K562 (cell line): ENCODE results near the gene GLIS1. TPM values are rescaled to one million over a fixed set of nuclear protein-coding genes. Genes with fewer than 3 reads are reported as not detected.

Experiments used
- ATAC-seq: fragments of 200-7000 bp; cut with Tn5 transposase; 3 replicates; pipeline ENCODE4 v1.9.1; 2020; ENCODE audit warnings: moderate library complexity
- BruUV-seq: library from RNA; stranded (reverse); fragments of 400-500 nt; replicated peaks from 2 replicates; lab custom pipeline; 2021; lab: Mats Ljungman, UMichigan
- CTCF ChIA-PET: fragments of 300-600 bp; formaldehyde crosslinking; extraction: SDS; loops from one replicate; lab custom pipeline; 2021; ENCODE audit warnings: low intra/inter-chr PET ratio; lab: Yijun Ruan, JAX
- POLR2A ChIA-PET: fragments of 300-600, 350-650 bp; sonication (Branson Sonifier 250); formaldehyde crosslinking; extraction: SDS; loops from one replicate; lab custom pipeline; 2021; ENCODE audit warnings: antibody characterized with exemption, inconsistent platforms; lab: Yijun Ruan, JAX
- DNase-seq, 4 experiments: peaks; one replicate each; pipeline versions ENCODE4 v3.0.0 to v3.0.0-alpha.2; 2011 to 2018; ENCODE audit warnings: low spot score in 3 of 4, mixed read lengths in 3 of 4; ENCODE audit errors: extremely low read depth in 1 of 4
- FAIRE-seq: peaks from 2 replicates; lab custom pipeline; 2011; peaks lifted over from hg19 to GRCh38; lab: Jason Lieb, UNC
- H2AFZ ChIP-seq: 2 replicates; pipeline ENCODE4 v1.6.0; 2011; ENCODE audit warnings: low read depth, low read length, control low read depth, inconsistent platforms
- H3K27ac ChIP-seq: fragments of 200-600 bp; 3 replicates; pipeline ENCODE4 v1.8.0; 2011; ENCODE audit warnings: low read depth, mild to moderate bottlenecking, control low read depth, inconsistent platforms, low read length, moderate library complexity, mixed read lengths; ENCODE audit errors: extremely low read depth
- H3K27me3 ChIP-seq, 2 experiments: fragments of 300-600 bp in 1 of 2; 2 replicates in 1 of 2; 3 replicates in 1 of 2; pipeline versions ENCODE4 v1.6.0 to v1.8.0; 2011; ENCODE audit warnings: inconsistent platforms in 2 of 2, low read length in 2 of 2, mild to moderate bottlenecking in 1 of 2, mixed read lengths in 1 of 2, moderate library complexity in 1 of 2; ENCODE audit not compliant: control insufficient read depth in 2 of 2, insufficient read depth in 2 of 2
- H3K36me3 ChIP-seq: fragments of 300-600 bp; 3 replicates; pipeline ENCODE4 v1.8.0; 2011; ENCODE audit warnings: mild to moderate bottlenecking, low read length, inconsistent platforms; ENCODE audit not compliant: control insufficient read depth, insufficient read depth
- H3K4me1 ChIP-seq, 2 experiments: fragments of 200-600 bp in 1 of 2; replicated peaks in 1 of 2; 2 replicates in 1 of 2; 3 replicates in 1 of 2; pipeline versions ENCODE4 v1.5.1 to v1.8.0; 2011; ENCODE audit warnings: inconsistent platforms in 2 of 2, low read length in 2 of 2, mild to moderate bottlenecking in 1 of 2, mixed read lengths in 1 of 2, moderate library complexity in 1 of 2; ENCODE audit not compliant: control insufficient read depth in 2 of 2, insufficient read depth in 2 of 2
- H3K4me2 ChIP-seq: 2 replicates; pipeline ENCODE4 v1.6.1; 2011; ENCODE audit warnings: low read length, control low read depth, inconsistent platforms, mixed read lengths; ENCODE audit not compliant: insufficient read depth
- H3K4me3 ChIP-seq: fragments of 200-600 bp; sonication (generic), shearing (Covaris generic); 2 replicates; pipeline ENCODE4 v1.5.1; 2016; ENCODE audit warnings: control low read depth, inconsistent platforms
- H3K79me2 ChIP-seq: fragments of 200-600 bp; 3 replicates; pipeline ENCODE4 v1.8.0; 2011; ENCODE audit warnings: low read length, inconsistent platforms; ENCODE audit not compliant: control insufficient read depth, insufficient read depth
- H3K9ac ChIP-seq, 2 experiments: 2 replicates each; pipeline versions ENCODE4 v1.6.0 to v1.6.1; 2011; ENCODE audit warnings: low read depth in 2 of 2, low read length in 2 of 2, control low read depth in 1 of 2, inconsistent platforms in 1 of 2, mild to moderate bottlenecking in 1 of 2, mixed read lengths in 1 of 2; ENCODE audit not compliant: insufficient read depth in 1 of 2
- H3K9me1 ChIP-seq: one replicate; pipeline ENCODE4 v1.6.0; 2011; ENCODE audit warnings: inconsistent platforms, mild to moderate bottlenecking, low read length, moderate library complexity; ENCODE audit not compliant: control insufficient read depth, insufficient read depth
- H3K9me3 ChIP-seq: replicated peaks from 2 replicates; pipeline ENCODE4 v1.5.1; 2011; ENCODE audit warnings: low read depth, low read length, inconsistent platforms; ENCODE audit not compliant: control insufficient read depth, insufficient read depth
- H4K20me1 ChIP-seq: replicated peaks from 2 replicates; pipeline ENCODE4 v1.6.1; 2011; ENCODE audit warnings: low read length, inconsistent platforms, mixed read lengths; ENCODE audit not compliant: control insufficient read depth, insufficient read depth
- ESRRA ChIP-seq: fragments of 450-650 bp; IDR thresholded peaks from 2 replicates; pipeline ENCODE4 v1.6.1; 2014; ENCODE audit warnings: low read depth, mild to moderate bottlenecking, moderate library complexity, borderline replicate concordance
- POLR3G ChIP-seq: IDR thresholded peaks from 2 replicates; pipeline ENCODE4 v1.6.1; 2011; ENCODE audit not compliant: insufficient read length, insufficient replicate concordance; ENCODE audit errors: extremely low read depth
- PTRF ChIP-seq: fragments of 450-650 bp; IDR thresholded peaks from 2 replicates; pipeline ENCODE4 v1.6.1; 2016; ENCODE audit warnings: mild to moderate bottlenecking, missing genetic modification characterization, missing compliant biosample characterization
- SNRNP70 ChIP-seq: fragments of 200-400 bp; formaldehyde crosslinking; optimal IDR thresholded peaks from 2 replicates; pipeline ENCODE3; 2017; ENCODE audit warnings: low read depth, low read length
- STAT5A ChIP-seq: IDR thresholded peaks from 2 replicates; pipeline ENCODE4 v1.6.1; 2012; ENCODE audit warnings: low read length, inconsistent platforms, borderline replicate concordance
- ZNF695 ChIP-seq: fragments of 450-650 bp; formaldehyde crosslinking; IDR thresholded peaks from 2 replicates; pipeline ENCODE4 v1.4.0; 2020; ENCODE audit warnings: mild to moderate bottlenecking, moderate library complexity
- WGBS: fragments of 100-300 bp; shearing (Covaris generic); methylation state at CpG from one replicate; pipeline ENCODE4 v1.1.6; 2016; ENCODE audit warnings: low coverage, mixed read lengths; ENCODE audit not compliant: insufficient coverage; ENCODE audit errors: missing lambda C conversion rate; 5-methylcytosine and 5-hydroxymethylcytosine counted together
- in situ Hi-C: fragments of 300-500 bp; cut with MboI; formaldehyde crosslinking; loops from 4 replicates; pipeline ENCODE4 v1.15.0; 2018; ENCODE audit warnings: inconsistent platforms, mixed read lengths
- intact Hi-C: fragments of 100-400 bp; cut with micrococcal nuclease; formaldehyde crosslinking; loops from 2 replicates; pipeline ENCODE4 v1.14.2; 2022
- polyA plus RNA-seq, 8 experiments: library from polyadenylated mRNA; depleted of rRNA in 4 of 8; stranded (reverse) in 5 of 8; unstranded in 3 of 8; fragments of >200 nt; fragmentation: Nextera tagmentation in 2 of 8; fragmentation: Illumina TruSeq in 1 of 8; extraction: Ambion mirVana in 2 of 8; extraction: Trizol in 1 of 8; gene quantifications; 2 replicates each; pipeline versions ENCODE4 v1.2.1 to v1.2.3, GENCODE V29; 2011 to 2014; ENCODE audit warnings: inconsistent platforms in 1 of 8, missing spikeins in 1 of 8
- total RNA-seq, 7 experiments: library from RNA; depleted of rRNA in 6 of 7; stranded (reverse); fragments of >200 nt in 6 of 7; fragmentation: Illumina TruSeq in 2 of 7; extraction: Trizol in 2 of 7; gene quantifications; 2 replicates each; pipeline versions ENCODE4 v1.2.1 to v1.2.3, GENCODE V29; 2011 to 2021; ENCODE audit warnings: low replicate concordance in 1 of 7
- TF ChIP-seq, protein P1 (sequence below): fragments of 450-650 bp; formaldehyde crosslinking; conservative IDR thresholded peaks from 2 replicates; pipeline ENCODE4 v1.4.0; 2022; ENCODE audit warnings: mild to moderate bottlenecking, missing genetic modification characterization
- TF ChIP-seq, protein P2 (sequence below): fragments of 250-450 bp; sonication (Bioruptor Pico); IDR thresholded peaks from 2 replicates; pipeline ENCODE4 v1.8.0; 2021; ENCODE audit warnings: moderate library complexity, mild to moderate bottlenecking, inconsistent platforms
- TF ChIP-seq, protein P3 (sequence below): sonication (generic); formaldehyde crosslinking; IDR thresholded peaks from 2 replicates; pipeline ENCODE4 v1.9.0; 2022; ENCODE audit warnings: mild to moderate bottlenecking, missing genetic modification reagents

The GLIS1 gene
- total and polyA plus RNA-seq, 9 of the 15 experiments (the other 6 are each of a cell fraction or from before 2014, with no cell fraction given): not detected

DNA sequence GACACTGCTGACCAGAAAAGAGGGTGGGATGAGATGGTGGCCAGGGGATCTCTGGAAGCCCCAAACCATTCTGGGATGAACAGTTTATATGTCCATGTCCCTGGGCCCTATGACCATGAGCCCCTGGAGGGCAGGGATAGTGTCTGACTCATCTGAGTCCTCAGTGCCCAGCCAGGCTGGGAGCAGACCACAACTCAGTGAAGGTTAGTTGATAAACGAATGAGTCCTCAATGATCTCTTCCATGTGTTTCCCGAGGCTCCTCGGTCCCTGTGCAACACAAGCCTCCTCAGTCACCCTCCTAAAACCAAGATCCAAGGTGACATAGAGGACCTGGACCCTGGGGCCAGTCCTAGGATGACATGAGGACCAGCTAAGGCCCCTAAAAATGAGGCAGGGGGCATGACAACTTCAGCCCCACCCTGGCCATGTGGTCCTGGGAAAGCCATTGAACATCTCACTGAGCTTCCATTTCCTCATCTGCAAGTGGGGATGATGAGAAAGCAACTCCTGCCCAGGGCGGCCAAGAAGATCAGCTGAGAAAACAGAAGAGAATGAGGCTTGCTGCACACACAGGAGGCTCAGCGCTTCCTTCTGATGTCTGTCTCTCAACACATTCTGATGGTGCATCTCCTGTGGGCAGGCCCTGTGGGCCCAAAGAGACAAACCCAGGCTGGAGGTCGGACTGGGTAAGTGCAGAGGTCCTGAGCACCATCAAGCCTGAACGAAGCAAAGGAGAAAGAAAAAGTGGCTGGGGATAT, 86.3 kb downstream of the GLIS1 start:
- intact Hi-C loops (no loop called here), in situ Hi-C loops (no loop called here)
- Histone ChIP-seq H3K9ac (no peak overlapping the region), H3K36me3 (no peaks in the 10 kb centered on the region), H3K4me3 (no peak overlapping the region), H3K4me2 (no peak overlapping the region), H3K27me3 (peaks cover 34 to 55% of the 10 kb centered on the region in 2 experiments), H3K9me3 (no peaks in the 10 kb centered on the region), H4K20me1 (peaks cover 3% of the 10 kb centered on the region; the same call in 1 of the 2 replicates), H3K79me2 (no peaks in the 10 kb centered on the region), H3K27ac (no peak overlapping the region), H2AFZ (no peak overlapping the region), H3K9me1 (no peaks in the 10 kb centered on the region), H3K4me1 (peaks cover 2 to 6% of the 10 kb centered on the region in 2 experiments; a peak in 3 of 5 replicates)
- no TSS peak for BruUV-seq
- ChIA-PET POLR2A (interaction anchor here (0.6 to 0.7 kb wide), 3 partner anchors 138 to 648 kb away, joined by 3 to 5 read pairs (median 4); no protein-coding TSS in a partner anchor), CTCF (no interaction called here)
- FAIRE-seq: no peak
- ATAC-seq: no peak
- no peak for DNase-seq
- TF ChIP-seq, protein P1, sequence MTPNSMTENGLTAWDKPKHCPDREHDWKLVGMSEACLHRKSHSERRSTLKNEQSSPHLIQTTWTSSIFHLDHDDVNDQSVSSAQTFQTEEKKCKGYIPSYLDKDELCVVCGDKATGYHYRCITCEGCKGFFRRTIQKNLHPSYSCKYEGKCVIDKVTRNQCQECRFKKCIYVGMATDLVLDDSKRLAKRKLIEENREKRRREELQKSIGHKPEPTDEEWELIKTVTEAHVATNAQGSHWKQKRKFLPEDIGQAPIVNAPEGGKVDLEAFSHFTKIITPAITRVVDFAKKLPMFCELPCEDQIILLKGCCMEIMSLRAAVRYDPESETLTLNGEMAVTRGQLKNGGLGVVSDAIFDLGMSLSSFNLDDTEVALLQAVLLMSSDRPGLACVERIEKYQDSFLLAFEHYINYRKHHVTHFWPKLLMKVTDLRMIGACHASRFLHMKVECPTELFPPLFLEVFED (CRISPR knock-in tag): no peak
- TF ChIP-seq PTRF (tag): no peak
- TF ChIP-seq SNRNP70: no peak
- TF ChIP-seq ZNF695 (CRISPR knock-in tag): no peak
- TF ChIP-seq STAT5A: no peak
- no peak for TF ChIP-seq ESRRA
- TF ChIP-seq, protein P2, sequence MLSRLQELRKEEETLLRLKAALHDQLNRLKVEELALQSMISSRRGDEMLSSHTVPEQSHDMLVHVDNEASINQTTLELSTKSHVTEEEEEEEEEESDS (CRISPR knock-in tag): no peak
- TF ChIP-seq, protein P3, sequence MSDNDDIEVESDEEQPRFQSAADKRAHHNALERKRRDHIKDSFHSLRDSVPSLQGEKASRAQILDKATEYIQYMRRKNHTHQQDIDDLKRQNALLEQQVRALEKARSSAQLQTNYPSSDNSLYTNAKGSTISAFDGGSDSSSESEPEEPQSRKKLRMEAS (CRISPR knock-in tag): no peak
- no peak for TF ChIP-seq POLR3G
- 3% methylated on average over 7 of the region's 7 CpGs for whole genome bisulfite sequencing
